ENCODE data around the gene SLC45A3.

SLC45A3 gene

DNA sequence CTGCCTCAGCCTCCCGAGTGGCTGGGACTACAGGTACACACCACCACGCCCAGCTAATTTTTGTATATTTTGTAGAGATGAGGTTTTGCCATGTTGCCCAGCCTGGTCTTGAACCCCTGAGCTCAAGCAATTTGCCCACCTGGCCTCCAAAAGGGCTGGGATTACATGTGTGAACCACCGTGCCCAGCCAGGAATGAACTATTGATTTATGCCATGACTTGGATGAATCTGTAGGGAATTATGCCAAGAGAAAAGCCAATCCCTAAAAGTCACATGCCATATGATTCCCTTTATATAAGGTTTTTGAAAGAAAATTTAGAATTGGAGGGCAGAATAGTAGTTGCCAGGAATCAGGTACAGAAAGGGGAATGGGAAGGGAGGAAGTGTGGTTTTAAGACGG, 19.1 kb upstream of the SLC45A3 start:
- no peak for DNase-seq

DNA sequence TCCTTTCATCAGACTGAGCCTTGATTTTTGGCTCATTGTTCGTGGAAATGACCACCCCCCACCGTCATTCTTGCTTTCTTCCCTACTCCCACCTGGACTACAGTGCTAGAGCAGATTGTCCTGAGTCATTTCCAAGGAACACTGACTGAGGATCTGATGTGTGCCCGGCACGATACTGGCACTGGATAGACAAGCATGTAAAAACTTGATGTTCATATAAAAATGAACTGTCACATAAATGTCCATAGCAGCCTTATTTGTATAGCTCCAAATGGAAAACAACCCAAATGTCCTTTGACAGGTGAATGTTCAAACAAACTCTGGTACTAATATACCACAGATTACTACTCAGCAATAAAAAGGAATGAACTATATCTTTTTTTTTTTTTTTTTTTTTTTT, 18.6 kb upstream of the SLC45A3 start:
- no peak for DNase-seq

DNA sequence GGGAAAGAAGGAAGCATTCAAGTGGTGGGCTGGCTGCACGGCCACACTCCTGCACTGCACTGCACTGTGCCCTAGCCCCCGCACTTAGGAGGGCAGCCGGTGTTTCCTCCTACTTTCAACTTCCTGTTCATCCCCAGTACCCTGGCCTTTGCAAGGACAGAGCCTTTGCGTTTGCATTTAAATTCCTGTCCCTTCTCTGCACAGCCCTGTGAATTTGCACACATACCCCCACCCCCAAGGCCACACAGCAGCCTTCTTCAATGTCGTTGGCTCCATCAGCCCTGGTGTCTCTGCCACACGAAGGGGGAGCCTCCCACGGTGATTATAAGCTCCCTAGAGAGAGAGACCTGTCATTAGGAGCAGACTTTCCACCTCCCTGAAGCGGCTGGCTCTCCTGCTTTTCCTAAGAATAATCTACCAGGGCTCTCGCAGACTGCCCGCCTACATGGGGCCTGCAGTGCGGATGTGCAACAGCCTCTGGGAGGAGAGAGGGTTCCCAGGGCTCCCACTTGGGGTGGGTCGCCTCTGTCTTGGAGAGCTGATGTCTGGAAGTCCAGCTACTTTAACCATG, 13.2 kb upstream of the SLC45A3 start:
- no peak for DNase-seq

DNA sequence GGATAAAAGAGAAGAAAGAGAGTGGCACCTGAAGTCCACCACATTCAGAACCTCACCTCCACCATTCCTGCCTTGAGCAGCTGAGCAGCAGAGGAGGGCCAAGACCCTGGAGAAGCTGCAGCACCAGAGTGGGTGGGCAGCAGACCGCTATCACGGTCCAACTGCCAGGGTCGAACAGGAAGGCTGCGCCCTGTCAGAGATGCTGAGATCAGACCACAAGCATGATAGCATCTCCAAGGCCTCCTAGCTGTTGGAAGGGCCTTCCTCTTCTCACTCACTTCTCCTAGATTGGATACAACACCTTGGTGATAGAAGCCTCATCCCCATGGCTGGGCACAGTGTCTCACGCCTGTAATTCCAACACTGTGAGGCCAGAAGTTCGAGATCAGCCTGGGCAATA, 12.1 kb upstream of the SLC45A3 start:
- DNase-seq, result no peak

DNA sequence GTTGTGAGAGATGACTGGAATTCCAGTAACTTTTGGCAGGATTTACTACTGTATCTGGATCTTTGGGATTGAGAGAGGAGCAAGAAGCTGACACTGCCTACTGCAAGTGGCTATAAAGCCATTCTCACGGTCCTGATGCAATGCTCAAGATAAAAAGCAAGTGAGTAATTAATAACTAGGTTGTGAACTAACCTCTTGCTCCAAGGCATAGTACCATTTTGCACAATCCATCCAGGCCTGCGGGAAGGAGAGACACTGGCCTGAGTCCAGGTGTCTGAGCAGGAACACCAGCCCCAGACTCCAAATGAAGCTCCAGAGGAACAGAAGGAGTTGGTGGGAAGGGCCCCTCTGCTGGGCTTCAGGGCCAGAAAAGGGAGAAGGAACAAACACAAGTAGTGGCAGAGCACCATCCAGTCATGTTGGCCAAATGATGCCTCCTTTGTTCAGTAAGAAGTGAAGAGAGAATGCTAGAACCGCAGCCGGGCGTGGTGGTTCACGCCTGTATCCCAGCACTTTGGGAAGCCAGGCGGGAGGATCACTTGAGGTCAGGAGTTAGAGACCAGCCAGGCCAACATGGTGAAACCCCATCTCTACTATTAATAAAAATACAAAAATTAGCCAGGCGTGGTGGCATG, 9.9 kb upstream of the SLC45A3 start:
- no peak for DNase-seq

DNA sequence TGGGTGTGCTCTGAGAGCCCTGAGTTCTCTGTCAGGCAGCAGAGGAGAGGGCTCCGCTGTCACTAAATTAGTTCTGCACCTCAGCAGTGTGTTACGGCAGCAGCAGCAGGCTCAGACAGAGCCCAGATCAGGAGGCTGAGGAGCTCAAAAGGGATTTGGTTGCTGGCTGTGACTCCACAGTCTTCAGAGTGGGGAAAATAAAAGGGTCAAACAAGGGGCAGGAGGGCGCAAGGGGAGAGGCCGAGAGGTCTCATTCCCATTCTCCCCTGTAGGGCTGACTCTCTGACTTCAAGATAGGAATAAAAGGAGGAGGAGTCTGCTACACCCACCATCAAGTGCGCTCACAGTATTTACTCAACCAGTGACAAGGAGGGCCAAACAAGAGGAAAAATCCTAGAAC, 9.2 kb upstream of the SLC45A3 start:
- DNase-seq, result no peak

DNA sequence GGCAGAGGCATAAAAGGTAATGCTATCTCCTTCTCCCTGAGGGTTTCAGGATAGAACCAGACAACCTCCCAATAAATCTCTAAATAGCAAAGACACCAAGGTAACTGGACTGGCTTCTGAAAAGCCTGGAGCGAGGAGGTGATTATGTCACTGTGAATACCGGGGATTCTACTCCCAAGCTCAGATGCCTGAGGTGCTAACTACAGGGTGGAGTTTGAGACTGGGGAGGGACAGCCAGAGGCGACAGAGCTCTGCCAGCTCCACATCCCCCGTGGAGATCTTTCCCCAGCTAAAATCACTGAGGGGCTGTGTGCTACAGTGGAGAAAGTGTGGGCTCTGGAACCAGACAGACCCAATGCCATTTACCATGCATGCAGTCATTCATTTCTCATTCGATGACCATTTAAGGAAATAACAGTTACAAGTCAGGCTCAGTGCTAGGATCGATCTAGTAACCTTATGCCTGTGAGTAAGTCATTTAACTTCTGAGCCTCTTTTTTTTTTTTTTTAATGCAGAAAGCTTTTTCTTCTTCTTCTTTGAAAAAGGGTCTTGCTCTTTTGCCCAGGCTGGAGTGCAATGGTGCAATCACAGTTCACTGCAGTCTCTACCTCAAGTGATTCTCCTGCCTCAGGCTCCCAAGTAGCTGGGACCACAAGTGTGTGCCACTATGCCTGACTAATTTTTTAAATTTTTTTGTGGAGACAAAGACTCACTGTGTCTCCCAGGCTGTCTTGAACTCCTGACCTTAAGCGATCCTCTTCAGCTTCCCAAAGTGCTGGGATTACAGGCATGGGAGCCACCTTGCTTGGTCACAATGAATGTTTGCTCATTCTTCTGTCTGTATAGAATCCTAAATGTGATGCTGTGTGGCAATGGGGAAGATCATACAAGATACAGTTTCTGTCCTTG, 8.1 kb upstream of the SLC45A3 start:
- no peak for DNase-seq

DNA sequence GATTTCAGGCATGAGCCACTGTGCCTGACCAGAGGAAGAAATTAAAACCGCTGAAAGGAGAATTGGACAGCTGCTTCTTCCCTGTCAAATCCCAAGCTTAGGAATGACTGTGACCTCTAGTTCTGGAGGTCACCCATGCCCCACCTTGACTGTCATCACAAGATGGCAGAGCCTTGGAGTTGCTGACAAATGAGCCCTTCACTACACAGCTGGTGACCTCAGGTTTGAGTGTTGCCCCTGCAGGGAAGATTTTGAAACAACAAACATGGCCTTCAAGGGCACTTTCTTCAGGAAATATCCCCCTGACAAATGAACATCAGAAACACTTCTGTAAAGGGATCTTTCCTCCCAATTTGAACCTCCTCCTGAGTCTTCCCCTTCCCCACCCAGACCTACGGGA, 6.9 kb upstream of the SLC45A3 start:
- no peak for DNase-seq

DNA sequence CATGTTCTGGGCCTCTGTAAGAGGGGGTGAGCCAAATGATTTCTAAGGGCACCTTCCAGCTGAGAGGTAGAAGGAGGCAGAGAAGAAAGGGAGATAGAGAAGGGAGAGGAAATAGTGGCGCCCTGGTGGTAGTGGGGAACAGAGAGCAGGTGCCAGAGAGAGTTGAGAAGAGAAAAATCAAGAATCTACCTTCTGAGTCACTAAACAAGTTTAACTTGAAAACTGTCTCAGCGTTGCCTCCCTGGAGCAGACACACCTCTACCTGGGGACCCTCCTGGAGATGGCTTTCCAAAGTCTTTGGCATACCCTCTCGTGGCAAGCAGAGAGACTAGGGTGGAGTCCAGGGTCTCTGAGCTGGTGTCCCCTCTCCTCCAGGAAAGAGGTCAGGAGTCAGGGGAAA, 1.1 kb upstream of the SLC45A3 start:
- DNase-seq, result no peak

DNA sequence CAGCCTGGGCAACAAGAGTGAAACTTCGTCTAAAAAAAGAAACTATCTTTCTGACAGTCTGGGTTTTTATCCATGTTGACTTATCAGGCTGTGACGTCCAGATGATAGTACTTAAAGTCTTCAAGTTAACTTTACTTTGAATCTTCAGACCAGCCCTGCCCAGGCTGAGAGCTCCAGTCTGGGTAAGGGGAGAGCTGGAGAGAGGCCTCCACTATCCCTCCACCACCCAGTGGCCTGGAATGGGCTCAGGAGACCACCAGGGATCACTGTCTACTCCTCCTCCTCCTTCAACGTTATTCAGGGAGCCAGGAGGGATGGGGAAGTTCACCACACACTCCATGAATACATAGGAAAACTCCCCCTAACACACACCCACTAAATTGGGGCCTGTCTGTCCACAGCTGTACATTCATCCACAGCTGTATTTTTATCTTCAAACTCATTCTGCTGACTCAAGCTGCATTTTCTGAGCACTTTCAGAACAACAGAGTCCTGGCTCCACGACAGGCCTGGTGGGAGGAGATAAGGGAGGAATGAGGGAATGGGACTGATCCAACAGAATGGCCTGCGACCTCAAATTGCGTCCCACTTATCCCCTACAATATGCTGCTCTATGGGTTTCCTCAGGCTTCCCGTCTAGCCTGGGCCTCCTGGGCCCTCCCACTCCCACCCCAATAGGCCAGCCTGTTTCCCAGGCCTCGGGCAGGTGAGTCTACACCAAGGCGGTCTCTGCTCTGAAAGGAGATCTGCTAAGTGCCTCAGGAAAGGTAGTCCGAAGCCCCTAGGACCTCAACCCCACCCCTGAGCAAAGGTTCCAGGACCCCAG, 1.8 kb downstream of the SLC45A3 start:
- no peak for DNase-seq

DNA sequence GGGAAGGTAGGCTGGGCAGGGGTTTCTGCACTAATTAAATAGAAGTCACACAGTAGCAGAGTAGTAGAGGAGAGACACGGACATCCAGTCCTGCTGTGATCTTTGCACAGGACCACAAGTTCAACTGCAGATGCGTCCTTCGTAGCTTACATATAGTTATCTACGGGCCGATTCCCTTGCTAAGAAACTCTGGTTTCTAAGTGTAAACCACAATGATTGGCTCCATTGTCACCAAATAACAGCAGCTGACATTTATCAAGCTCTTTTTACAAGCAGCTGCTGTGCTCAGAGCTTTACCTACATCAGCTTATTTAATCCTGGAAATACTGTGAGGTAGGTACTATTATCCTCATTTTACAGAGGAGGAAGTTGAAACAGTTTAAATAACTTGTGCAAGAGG, 3.1 kb downstream of the SLC45A3 start:
- DNase-seq, result no peak

DNA sequence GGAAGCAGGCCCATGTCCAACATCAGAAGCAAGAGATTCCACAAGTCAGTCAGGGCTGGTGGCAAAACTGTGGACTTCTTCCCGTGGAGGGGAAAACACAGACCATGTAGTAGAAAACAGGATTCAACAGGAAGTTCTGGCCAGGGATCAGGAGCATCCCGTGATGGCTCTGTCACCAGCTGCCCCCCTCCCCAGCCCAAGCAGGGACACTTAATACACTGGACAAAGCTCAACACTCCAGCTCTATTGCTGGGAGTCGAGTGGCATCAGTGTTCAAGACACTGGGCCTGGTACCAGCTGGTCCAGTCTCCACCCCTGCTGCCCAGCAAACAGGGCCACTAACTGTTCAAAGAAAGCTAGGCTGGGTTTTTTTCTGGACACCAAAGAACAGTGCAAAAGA, 3.7 kb downstream of the SLC45A3 start:
- DNase-seq, result no peak

DNA sequence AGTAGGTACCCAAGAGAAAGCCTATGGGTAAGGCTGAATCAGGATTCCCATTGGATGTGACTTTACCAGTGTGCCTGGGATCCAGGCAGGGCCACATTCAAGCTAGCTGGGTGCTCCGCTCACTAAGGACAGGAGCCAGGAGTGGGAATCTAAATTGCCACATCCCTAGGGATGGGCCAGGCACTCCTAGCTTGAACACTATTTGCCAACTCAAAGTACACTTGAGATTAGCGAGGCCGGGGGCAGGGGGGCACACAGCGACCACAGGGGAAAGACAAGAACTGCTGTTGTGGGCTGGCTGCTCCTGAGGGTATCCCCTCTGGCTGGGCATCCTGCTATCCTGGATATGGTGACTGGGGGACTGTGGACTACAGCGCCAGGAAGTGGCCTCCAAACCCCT, 4.3 kb downstream of the SLC45A3 start:
- no peak for DNase-seq

DNA sequence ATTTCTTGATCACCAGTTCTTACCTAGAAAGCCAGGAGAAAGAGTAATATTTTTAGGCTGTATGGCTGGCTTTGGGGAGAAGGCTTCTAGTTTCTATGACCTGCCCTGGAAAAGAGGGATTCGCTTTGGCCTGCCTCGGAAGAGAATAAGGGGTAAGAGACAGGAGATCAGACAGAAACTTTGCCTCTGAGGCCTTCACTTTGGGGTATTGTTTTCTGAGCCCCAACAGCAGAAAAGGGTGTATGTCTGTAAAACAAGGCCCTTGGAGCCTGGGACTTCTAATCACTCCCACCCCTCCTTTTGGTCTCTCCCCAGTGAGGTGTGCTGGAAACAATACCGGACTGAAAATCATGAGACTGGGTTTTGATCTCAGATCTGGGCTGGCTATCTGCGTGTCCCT, 5.1 kb downstream of the SLC45A3 start:
- no peak for DNase-seq

DNA sequence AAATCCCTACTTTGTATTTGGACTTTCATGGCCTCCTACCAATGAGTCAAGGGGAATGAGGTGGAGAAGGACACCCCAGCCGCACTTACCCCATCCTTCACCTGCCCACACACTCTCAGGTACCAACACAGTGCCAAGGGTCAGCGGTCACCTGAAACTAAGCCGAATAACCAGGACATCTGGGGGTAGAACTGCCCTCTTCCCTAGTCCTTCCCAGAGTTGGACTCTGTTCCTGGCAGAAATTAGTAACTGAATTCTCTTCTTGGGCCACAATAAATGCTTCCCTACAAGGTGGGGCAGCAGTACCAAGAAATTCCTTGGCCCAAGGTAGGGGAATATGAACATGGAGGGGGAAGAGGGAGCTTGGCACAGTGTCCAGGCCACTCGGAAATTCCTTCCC, 7.3 kb downstream of the SLC45A3 start:
- no peak for DNase-seq

DNA sequence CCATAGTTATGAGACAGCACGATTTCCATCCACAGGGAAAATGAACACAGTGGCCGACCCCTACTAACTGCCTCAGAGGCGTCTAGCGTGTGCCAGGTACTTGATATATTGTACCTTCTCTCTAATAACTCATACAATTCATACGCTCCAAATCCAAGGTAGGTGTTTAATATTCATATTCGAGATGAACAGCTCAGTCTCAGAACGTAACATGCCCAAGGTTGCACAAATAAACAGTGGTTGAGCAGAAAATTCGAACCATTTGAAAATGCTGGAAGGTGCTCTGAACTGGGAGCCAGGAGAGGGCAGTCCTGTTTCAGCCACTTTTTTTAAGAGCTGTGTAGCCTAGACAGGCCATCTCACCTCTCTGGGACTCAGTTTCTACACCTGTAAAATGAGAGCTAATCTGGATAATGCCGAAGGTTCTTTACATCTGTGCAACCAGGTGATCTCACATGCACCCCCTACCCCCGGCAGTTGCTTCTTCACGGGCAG, 7.9 kb downstream of the SLC45A3 start:
- DNase-seq, result no peak

DNA sequence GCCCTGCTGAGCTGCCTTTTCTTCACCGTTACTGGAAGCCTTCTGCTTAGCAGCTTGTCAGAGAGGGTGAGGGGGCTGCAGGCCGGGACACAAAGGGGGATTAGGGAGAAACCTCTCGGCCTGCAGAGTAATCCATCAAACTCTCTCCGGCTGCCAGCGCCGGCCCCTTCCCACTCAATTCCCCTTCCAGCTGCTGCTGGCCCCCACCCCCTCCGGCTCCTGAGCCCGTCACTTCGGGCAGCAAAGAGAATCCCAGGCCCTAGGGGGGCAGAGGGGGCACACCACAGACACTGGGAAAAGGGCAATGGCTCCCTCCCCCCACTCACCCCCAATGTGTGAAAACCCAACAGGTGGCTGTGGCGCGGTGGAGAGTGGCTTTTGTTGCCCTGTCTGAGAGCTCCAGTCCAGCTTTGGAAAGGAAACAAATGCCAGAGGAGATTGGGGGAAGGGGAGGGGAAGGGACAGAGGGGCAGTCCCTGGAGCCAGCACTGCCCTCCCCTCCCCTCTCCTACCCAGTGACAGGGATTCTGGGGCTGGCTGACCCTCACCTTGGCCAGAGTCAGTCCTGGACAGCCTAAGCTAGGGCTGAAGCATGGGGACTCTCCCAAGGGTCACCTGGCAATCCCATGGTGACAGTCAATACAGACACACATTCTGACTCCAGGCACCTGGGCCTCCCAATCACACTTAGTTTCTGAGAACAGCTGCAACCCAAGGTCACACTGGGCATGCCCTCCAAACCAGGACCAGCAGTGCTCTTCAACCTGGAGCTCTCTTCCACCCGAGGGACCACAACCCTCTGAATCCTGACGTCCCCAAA, 9.5 kb downstream of the SLC45A3 start:
- DNase-seq, result no peak

DNA sequence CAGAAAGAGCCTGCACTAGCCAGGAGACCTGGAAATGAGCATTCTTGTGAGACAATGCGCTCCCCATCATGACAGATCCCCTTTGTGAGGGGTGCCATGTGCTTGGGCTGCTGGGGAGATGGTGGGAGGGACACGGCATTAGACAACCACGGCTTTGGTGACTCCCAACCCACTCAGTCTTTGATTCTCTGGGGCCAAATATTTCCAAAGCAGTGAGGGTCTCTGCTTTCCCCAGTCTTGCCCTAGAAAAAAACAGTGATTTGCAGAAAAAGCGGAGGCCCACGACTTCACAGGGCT, 10.2 kb downstream of the SLC45A3 start:
- no peak for DNase-seq

DNA sequence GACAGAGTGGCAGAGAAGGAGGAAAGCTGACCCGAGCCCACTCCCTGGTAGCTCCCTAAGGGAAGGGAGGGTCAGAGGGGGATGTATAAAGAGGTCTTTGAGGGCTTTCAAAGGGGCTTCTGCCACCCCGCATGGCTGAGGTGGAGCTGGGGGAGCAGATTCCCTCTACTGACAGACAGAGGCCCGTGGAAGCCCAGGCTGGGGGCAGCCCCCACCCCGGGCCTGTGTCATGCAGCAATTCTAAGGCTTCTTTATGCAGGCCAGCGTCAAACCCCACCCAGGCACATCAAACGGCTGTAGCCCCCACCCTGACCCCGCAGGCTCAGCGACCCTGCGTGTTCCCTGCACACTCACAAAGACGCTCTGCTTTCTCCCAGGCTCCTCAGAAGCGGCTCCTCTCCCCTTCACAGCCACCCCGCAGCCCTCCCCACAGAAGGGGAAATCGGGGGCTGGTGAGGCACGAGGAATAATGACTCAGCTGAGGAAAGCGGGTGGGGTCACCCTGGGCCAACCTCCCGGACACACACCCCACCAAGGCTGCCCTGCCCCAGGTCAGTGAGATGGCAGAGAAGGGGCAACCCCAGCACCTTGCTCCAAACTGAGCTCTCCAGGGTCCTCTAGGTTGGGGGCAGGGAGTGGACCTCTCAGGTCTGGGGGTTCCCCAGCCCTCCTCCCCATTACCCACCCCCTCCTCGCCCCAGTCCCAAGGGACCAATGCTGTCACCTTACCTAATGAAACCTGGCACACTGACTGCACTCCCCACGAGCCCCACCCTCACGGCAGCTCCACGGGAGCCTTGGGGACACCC, 10.8 kb downstream of the SLC45A3 start:
- no peak for DNase-seq

DNA sequence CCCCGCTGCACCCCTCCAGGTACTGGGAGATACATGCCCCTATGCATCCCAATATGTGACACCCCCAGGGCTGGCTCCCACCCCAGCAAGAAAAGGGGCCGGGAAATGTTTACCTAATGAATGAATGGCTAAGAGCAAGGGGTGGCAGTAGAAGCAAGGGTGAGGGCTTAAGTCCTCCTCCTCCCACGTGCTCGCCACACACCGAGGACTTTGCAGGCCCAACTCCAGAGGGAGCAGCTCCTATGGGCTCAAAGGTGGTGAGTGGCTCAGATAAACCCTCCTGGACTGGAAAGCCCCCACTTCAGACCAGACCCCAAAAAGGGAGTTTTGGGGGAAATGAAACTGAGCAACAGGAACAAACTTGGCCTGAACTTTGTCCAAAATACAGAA, 11.4 kb downstream of the SLC45A3 start:
- DNase-seq, result no peak

DNA sequence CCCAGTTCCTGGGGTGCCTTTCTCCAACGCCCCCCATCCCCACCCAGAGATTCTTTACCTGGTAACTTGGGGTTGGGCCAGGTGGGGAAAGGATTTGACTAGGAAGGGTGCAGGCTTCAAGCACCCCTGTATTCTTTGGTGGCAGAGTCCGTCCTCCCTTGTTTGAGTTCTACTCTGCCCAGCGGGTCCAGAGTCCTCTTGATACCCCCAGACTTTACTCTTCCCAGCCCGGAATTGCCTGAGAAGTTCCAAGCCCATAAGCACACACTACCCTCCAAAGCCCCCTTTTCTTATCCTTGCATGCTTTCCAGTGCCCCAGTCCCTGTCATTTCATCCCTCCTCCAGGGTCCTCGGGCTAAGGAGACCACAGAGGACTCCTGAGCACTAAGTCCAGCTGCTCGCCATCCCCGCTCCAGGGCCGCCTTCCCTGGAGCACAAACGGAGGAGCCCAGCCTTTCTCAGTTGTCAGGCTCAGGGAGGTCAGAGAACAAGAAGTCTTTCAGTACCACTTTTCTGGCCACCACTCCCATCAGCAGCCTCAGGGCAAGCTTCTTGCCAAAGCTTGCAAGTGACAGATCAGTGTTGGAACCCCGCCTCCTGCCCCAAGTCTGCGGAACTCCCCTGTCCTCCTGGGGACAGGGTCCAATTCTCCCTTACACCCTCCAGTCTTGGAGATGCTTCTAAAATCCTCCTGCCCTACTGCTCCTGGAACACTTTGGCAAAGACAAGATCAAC, 12.2 kb downstream of the SLC45A3 start:
- no peak for DNase-seq

Measured in T-helper 9 cell (primary cell).